Keratinocyte (primary cell): ENCODE measurements around the gene GGT7. TPM values are rescaled to one million over a fixed set of nuclear protein-coding genes. Genes with fewer than 3 reads are reported as not detected.

Experiments
- DNase-seq: peaks from one replicate; pipeline ENCODE4 v3.0.0-alpha.2; 2011; ENCODE audit warnings: low read depth, missing footprints, low spot score
- FAIRE-seq: peaks from 2 replicates; lab custom pipeline; 2011; peaks lifted over from hg19 to GRCh38; lab: Jason Lieb, UNC
- H2AFZ ChIP-seq: 2 replicates; pipeline ENCODE4 v1.6.0; 2012; ENCODE audit warnings: low read length, control low read depth, inconsistent platforms; ENCODE audit not compliant: control insufficient read depth
- H3K27ac ChIP-seq: 2 replicates; pipeline ENCODE4 v1.5.1; 2011; ENCODE audit warnings: low read length; ENCODE audit not compliant: control insufficient read depth, insufficient read depth
- H3K27me3 ChIP-seq: 3 replicates; pipeline ENCODE4 v1.6.0; 2011; ENCODE audit warnings: low read length; ENCODE audit not compliant: control insufficient read depth, insufficient read depth; ENCODE audit errors: extremely low read depth
- H3K36me3 ChIP-seq, 2 experiments: 2 replicates in 1 of 2; 3 replicates in 1 of 2; pipeline ENCODE4 v1.5.1; 2011; ENCODE audit warnings: low read length in 2 of 2, mild to moderate bottlenecking in 1 of 2; ENCODE audit not compliant: control insufficient read depth in 2 of 2, insufficient read depth in 2 of 2; ENCODE audit errors: extremely low read depth in 1 of 2
- H3K4me1 ChIP-seq: 3 replicates; pipeline ENCODE4 v1.5.1; 2011; ENCODE audit warnings: low read length; ENCODE audit not compliant: control insufficient read depth, insufficient read depth; ENCODE audit errors: extremely low read depth
- H3K4me2 ChIP-seq: 3 replicates; pipeline ENCODE4 v1.6.0; 2011; ENCODE audit warnings: low read depth, low read length; ENCODE audit not compliant: control insufficient read depth, insufficient read depth; ENCODE audit errors: extremely low read depth
- H3K4me3 ChIP-seq, 3 experiments: fragments of 200-600 bp in 1 of 3; sonication (generic) in 1 of 3; 2 replicates in 2 of 3; 3 replicates in 1 of 3; pipeline ENCODE4 v1.5.1; 2011 to 2016; ENCODE audit warnings: low read length in 3 of 3, mild to moderate bottlenecking in 3 of 3, control low read depth in 2 of 3, inconsistent platforms in 1 of 3, low read depth in 1 of 3, mixed read lengths in 1 of 3, mixed run types in 1 of 3, moderate library complexity in 1 of 3; ENCODE audit not compliant: control insufficient read depth in 2 of 3, insufficient read depth in 2 of 3; ENCODE audit errors: extremely low read depth in 1 of 3
- H3K79me2 ChIP-seq: 2 replicates; pipeline ENCODE4 v1.6.0; 2012; ENCODE audit warnings: low read length; ENCODE audit not compliant: control insufficient read depth, insufficient read depth
- H3K9ac ChIP-seq: 3 replicates; pipeline ENCODE4 v1.6.0; 2011; ENCODE audit warnings: low read length; ENCODE audit not compliant: control insufficient read depth, insufficient read depth; ENCODE audit errors: extremely low read depth
- H3K9me1 ChIP-seq: 3 replicates; pipeline ENCODE4 v1.6.0; 2011; ENCODE audit warnings: low read length; ENCODE audit not compliant: control insufficient read depth, insufficient read depth; ENCODE audit errors: extremely low read depth
- H3K9me3 ChIP-seq: 2 replicates; pipeline ENCODE4 v1.5.1; 2012; ENCODE audit warnings: low read depth, low read length; ENCODE audit not compliant: control insufficient read depth
- H4K20me1 ChIP-seq: 3 replicates; pipeline ENCODE4 v1.6.0; 2011; ENCODE audit warnings: low read length; ENCODE audit not compliant: control insufficient read depth, insufficient read depth; ENCODE audit errors: extremely low read depth
- EZH2 ChIP-seq: IDR thresholded peaks from one replicate; pipeline ENCODE4 v1.6.1; 2012; ENCODE audit warnings: inconsistent platforms, mild to moderate bottlenecking, low read length, moderate library complexity
- dilution Hi-C: fragments of 300-500 bp; cut with MboI; formaldehyde crosslinking; loops from one replicate; pipeline ENCODE4 v1.7.0; 2020; ENCODE audit warnings: low sequenced_read_pairs; ENCODE audit not compliant: extremely low pct_ligation_motif_present
- polyA plus RNA-seq, 5 experiments: library from polyadenylated mRNA; depleted of rRNA in 3 of 5; stranded (reverse) in 3 of 5; stranded (forward) in 1 of 5; unstranded in 1 of 5; fragments of >200 nt; gene quantifications; 1 replicate in 1 of 5; 2 replicates in 3 of 5; 3 replicates in 1 of 5; pipeline versions ENCODE4 v1.2.1 to v1.2.3, GENCODE V29; 2011 to 2012; ENCODE audit warnings: missing spikeins in 2 of 5, low read depth in 1 of 5, low replicate concordance in 1 of 5
- TF ChIP-seq, protein P1 (sequence below), 3 experiments: IDR thresholded peaks in 1 of 3; conservative IDR thresholded peaks in 1 of 3; optimal IDR thresholded peaks in 1 of 3; 2 replicates in 2 of 3; 3 replicates in 1 of 3; pipeline versions ENCODE3 to v1.5.1; 2011; ENCODE audit warnings: low read length in 3 of 3, mild to moderate bottlenecking in 3 of 3, moderate library complexity in 2 of 3, control low read depth in 1 of 3, inconsistent platforms in 1 of 3; ENCODE audit not compliant: insufficient read depth in 2 of 3; ENCODE audit errors: extremely low read depth in 1 of 3

Gene GGT7
- polyA plus RNA-seq, 1 donor (not counting 4 experiments of a cell fraction or from before 2014, with no cell fraction given) = 5.0 TPM

DNA sequence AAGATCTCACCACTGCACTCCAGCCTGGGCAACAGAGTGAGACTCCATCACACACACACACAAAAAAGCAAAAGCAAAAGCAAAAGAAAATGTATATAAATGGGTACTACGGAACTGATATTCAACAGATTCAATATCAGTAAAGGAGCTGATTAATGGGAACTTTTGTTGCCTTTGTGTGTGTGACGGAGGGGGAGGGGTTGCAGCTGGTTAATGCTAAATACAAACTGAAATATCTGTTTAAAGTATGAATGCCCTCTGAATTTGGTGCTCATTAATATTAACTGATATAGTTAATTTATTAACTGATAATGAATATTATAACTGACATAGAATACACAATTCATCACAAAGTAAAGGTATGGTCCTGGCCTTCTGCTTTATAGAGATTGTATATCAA lies 55.6 kb downstream of the GGT7 start:
- no peak for FAIRE-seq
- Histone ChIP-seq H3K27me3 (no peaks in the 10 kb centered on the region), H3K36me3 (no peaks in the 10 kb centered on the region), H3K4me1 (peaks cover 10% of the 10 kb centered on the region), H4K20me1 (peaks cover 14% of the 10 kb centered on the region), H3K4me2 (no peak overlapping the region), H3K9me1 (peaks cover 6% of the 10 kb centered on the region), H3K9ac (no peak overlapping the region), H3K4me3 (no peak overlapping the region), H3K9me3 (no peaks in the 10 kb centered on the region), H2AFZ (no peak overlapping the region), H3K79me2 (peaks cover 95% of the 10 kb centered on the region), H3K27ac (no peak overlapping the region)
- dilution Hi-C loops = no loop called here
- TF ChIP-seq, protein P1, sequence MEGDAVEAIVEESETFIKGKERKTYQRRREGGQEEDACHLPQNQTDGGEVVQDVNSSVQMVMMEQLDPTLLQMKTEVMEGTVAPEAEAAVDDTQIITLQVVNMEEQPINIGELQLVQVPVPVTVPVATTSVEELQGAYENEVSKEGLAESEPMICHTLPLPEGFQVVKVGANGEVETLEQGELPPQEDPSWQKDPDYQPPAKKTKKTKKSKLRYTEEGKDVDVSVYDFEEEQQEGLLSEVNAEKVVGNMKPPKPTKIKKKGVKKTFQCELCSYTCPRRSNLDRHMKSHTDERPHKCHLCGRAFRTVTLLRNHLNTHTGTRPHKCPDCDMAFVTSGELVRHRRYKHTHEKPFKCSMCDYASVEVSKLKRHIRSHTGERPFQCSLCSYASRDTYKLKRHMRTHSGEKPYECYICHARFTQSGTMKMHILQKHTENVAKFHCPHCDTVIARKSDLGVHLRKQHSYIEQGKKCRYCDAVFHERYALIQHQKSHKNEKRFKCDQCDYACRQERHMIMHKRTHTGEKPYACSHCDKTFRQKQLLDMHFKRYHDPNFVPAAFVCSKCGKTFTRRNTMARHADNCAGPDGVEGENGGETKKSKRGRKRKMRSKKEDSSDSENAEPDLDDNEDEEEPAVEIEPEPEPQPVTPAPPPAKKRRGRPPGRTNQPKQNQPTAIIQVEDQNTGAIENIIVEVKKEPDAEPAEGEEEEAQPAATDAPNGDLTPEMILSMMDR (optimal IDR thresholded peaks at IDR 0.05 in 1 of 3, IDR thresholded peaks at IDR 0.05 in 1 of 3, conservative IDR thresholded peaks at IDR 0.05 in 1 of 3; ENCODE audit: extremely low read depth in 1 of 3, insufficient read depth in 2 of 3, low read length in 3 of 3) = no peak
- TF ChIP-seq EZH2 = no peak
- DNase-seq = no peak

DNA sequence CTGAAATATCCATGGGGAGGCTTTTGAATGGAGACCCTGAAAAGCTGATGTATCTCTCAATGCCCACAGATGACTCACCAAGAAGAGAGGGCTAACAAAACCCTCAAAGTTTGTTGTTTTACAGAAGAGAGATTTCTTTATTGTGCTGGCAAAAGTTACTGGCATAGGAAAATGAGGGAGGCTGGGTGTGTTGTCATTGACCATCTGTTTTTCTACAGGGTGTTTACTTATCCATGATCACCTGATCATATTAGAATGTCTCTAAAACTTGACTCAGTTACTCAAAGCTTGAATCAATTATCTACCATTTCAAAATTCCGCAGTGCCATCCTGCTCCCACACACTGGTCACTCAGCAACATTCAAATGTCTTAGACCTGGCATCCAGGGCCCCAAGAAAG lies 57.0 kb downstream of the GGT7 start:
- FAIRE-seq = peak; percentile 63
- TF ChIP-seq, protein P1 (optimal IDR thresholded peaks at IDR 0.05 in 1 of 3, IDR thresholded peaks at IDR 0.05 in 1 of 3, conservative IDR thresholded peaks at IDR 0.05 in 1 of 3; ENCODE audit: extremely low read depth in 1 of 3, insufficient read depth in 2 of 3, low read length in 3 of 3) = no peak
- TF ChIP-seq EZH2 = no peak

More for the DNA sequence above, 57.0 kb downstream of the GGT7 start:
- Histone ChIP-seq H3K27me3 (no peaks in the 10 kb centered on the region), H3K4me3 (no peak overlapping the region), H3K9me1 (peaks cover 6% of the 10 kb centered on the region), H2AFZ (no peak overlapping the region), H3K79me2 (peaks cover 95% of the 10 kb centered on the region), H3K9me3 (no peaks in the 10 kb centered on the region), H3K4me1 (peaks cover 7% of the 10 kb centered on the region), H3K4me2 (no peak overlapping the region), H3K27ac (no peak overlapping the region), H3K36me3 (no peaks in the 10 kb centered on the region), H4K20me1 (peaks cover 14% of the 10 kb centered on the region), H3K9ac (no peak overlapping the region)
- DNase-seq = no peak
- dilution Hi-C loops = no loop called here
